PFSK-1 (cell line): Measurements from ENCODE around the gene SNX5.

ENCODE experiments used
- POLR2AphosphoS5 ChIP-seq: IDR thresholded peaks from 2 replicates; pipeline ENCODE4 v1.6.1; 2012; ENCODE audit warnings: low read depth, mild to moderate bottlenecking, control low read depth, low read length, moderate library complexity
- REST ChIP-seq, 2 experiments: IDR thresholded peaks; 2 replicates each; pipeline versions ENCODE4 v1.6.1 to v1.8.0; 2011 to 2012; ENCODE audit warnings: low read depth in 2 of 2, low read length in 2 of 2, control low read depth in 1 of 2, inconsistent platforms in 1 of 2, mild to moderate bottlenecking in 1 of 2, moderate library complexity in 1 of 2; ENCODE audit not compliant: insufficient read depth in 1 of 2
- TAF1 ChIP-seq: IDR thresholded peaks from 2 replicates; pipeline ENCODE4 v1.6.1; 2012; ENCODE audit warnings: low read length, control low read depth, borderline replicate concordance; ENCODE audit not compliant: insufficient read depth

- TF ChIP-seq POLR2AphosphoS5 (no peak), REST (IDR thresholded peaks at IDR 0.05; ENCODE audit: insufficient read depth in 1 of 2, low read depth in 2 of 2, low read length in 2 of 2) (no peak), TAF1 (no peak)
Observed at GRCh38 chr20:18001131-18001921, 32.7 kb upstream of the SNX5 start.
